ACC112 (cell line): ENCODE results near the gene ENO1.
A peak's percentile ranks its signal among the peaks of the same experiment; 100 is the strongest.

Source experiments
- H2AFZ ChIP-seq: fragments of 200-600 bp; sonication (generic); one replicate; pipeline ENCODE4 v1.6.0; 2017; ENCODE audit warnings: antibody characterized with exemption, low read length; ENCODE audit not compliant: unreplicated experiment
- H3K27ac ChIP-seq: fragments of 200-600 bp; sonication (generic); 2 replicates; pipeline ENCODE4 v1.5.1; 2014; ENCODE audit warnings: low read depth, mild to moderate bottlenecking, antibody characterized with exemption, low read length, moderate library complexity
- H3K27me3 ChIP-seq: fragments of 200-600 bp; sonication (generic); 2 replicates; pipeline ENCODE4 v1.6.1; 2014; ENCODE audit warnings: mild to moderate bottlenecking, antibody characterized with exemption, low read length, moderate library complexity, mixed read lengths; ENCODE audit not compliant: insufficient read depth
- H3K36me3 ChIP-seq: fragments of 200-600 bp; sonication (generic); 2 replicates; pipeline ENCODE4 v1.6.1; 2016; ENCODE audit warnings: mild to moderate bottlenecking, antibody characterized with exemption, low read length, moderate library complexity, mixed read lengths; ENCODE audit not compliant: insufficient read depth
- H3K4me1 ChIP-seq: fragments of 200-600 bp; sonication (generic); one replicate; pipeline ENCODE4 v1.6.1; 2016; ENCODE audit warnings: low read length, mixed read lengths; ENCODE audit not compliant: insufficient read depth, unreplicated experiment, control insufficient read depth
- H3K4me3 ChIP-seq: fragments of 200-600 bp; sonication (generic); 2 replicates; pipeline ENCODE4 v1.5.1; 2014; ENCODE audit warnings: mild to moderate bottlenecking, low read depth, low read length
- H3K79me2 ChIP-seq: fragments of 200-600 bp; sonication (generic); one replicate; pipeline ENCODE4 v1.6.0; 2016; ENCODE audit warnings: low read length; ENCODE audit not compliant: control insufficient read depth, unreplicated experiment, insufficient read depth

Gene ENO1

GRCh38 chr1:8871539-8871935 lies 6.9 kb downstream of the ENO1 start:
- peaks cover 92% of the 10 kb centered on the region for H3K79me2 ChIP-seq
- H3K27me3 ChIP-seq, result no peaks in the 10 kb centered on the region
- peaks cover 59% of the 10 kb centered on the region for H3K4me1 ChIP-seq
- H3K36me3 ChIP-seq, result peaks cover 85% of the 10 kb centered on the region
- H2AFZ ChIP-seq, result no peak overlapping the region
- H3K27ac ChIP-seq, result peak overlapping the region; percentile 74
- H3K4me3 ChIP-seq, result peak overlapping the region; percentile 69

- peak overlapping the region; percentile 69 for H3K4me3 ChIP-seq
- peaks cover 60% of the 10 kb centered on the region for H3K4me1 ChIP-seq
- peaks cover 89% of the 10 kb centered on the region for H3K79me2 ChIP-seq
- H3K36me3 ChIP-seq, result peaks cover 83% of the 10 kb centered on the region
- no peaks in the 10 kb centered on the region for H3K27me3 ChIP-seq
- H3K27ac ChIP-seq, result peak overlapping the region; percentile 74
- no peak overlapping the region for H2AFZ ChIP-seq
Observed at GRCh38 chr1:8870616-8871538, 7.6 kb downstream of the ENO1 start.

- H3K36me3 ChIP-seq, result peaks cover 82% of the 10 kb centered on the region
- peak overlapping the region; percentile 74; the same call in 1 of the 2 replicates for H3K27ac ChIP-seq
- no peak overlapping the region for H2AFZ ChIP-seq
- no peak overlapping the region for H3K4me3 ChIP-seq
- H3K79me2 ChIP-seq, result peaks cover 89% of the 10 kb centered on the region
- peaks cover 63% of the 10 kb centered on the region for H3K4me1 ChIP-seq
- no peaks in the 10 kb centered on the region for H3K27me3 ChIP-seq
Observed at GRCh38 chr1:8870103-8870502, 8.4 kb downstream of the ENO1 start.

GRCh38 chr1:8867878-8868567 lies 10.5 kb downstream of the ENO1 start:
- H3K27ac ChIP-seq, result peak overlapping the region; percentile 12; the same call in 1 of the 2 replicates
- no peak overlapping the region for H3K4me3 ChIP-seq
- no peaks in the 10 kb centered on the region for H3K27me3 ChIP-seq
- H3K36me3 ChIP-seq, result peaks cover 87% of the 10 kb centered on the region
- H2AFZ ChIP-seq, result no peak overlapping the region
- peaks cover 68% of the 10 kb centered on the region for H3K4me1 ChIP-seq
- H3K79me2 ChIP-seq, result peaks cover 89% of the 10 kb centered on the region

- Histone ChIP-seq H3K36me3 (peaks cover 86% of the 10 kb centered on the region), H3K4me1 (peaks cover 68% of the 10 kb centered on the region), H2AFZ (no peak overlapping the region), H3K4me3 (no peak overlapping the region), H3K27ac (peak overlapping the region; percentile 9; the same call in 1 of the 2 replicates), H3K79me2 (peaks cover 78% of the 10 kb centered on the region), H3K27me3 (no peaks in the 10 kb centered on the region)
Observed at GRCh38 chr1:8866792-8867415, 11.6 kb downstream of the ENO1 start.

GRCh38 chr1:8866173-8866791 lies 12.2 kb downstream of the ENO1 start:
- peaks cover 85% of the 10 kb centered on the region for H3K36me3 ChIP-seq
- H3K4me3 ChIP-seq, result no peak overlapping the region
- H3K27ac ChIP-seq, result peak overlapping the region; percentile 9; the same call in 1 of the 2 replicates
- peaks cover 66% of the 10 kb centered on the region for H3K4me1 ChIP-seq
- H2AFZ ChIP-seq, result no peak overlapping the region
- H3K27me3 ChIP-seq, result no peaks in the 10 kb centered on the region
- peaks cover 72% of the 10 kb centered on the region for H3K79me2 ChIP-seq

GRCh38 chr1:8864713-8865344 lies 13.7 kb downstream of the ENO1 start:
- no peak overlapping the region for H2AFZ ChIP-seq
- H3K4me1 ChIP-seq, result peaks cover 63% of the 10 kb centered on the region
- peak overlapping the region; percentile 13; the same call in 1 of the 2 replicates for H3K27ac ChIP-seq
- H3K27me3 ChIP-seq, result no peaks in the 10 kb centered on the region
- H3K4me3 ChIP-seq, result no peak overlapping the region
- H3K79me2 ChIP-seq, result peaks cover 57% of the 10 kb centered on the region
- H3K36me3 ChIP-seq, result peaks cover 85% of the 10 kb centered on the region

- Histone ChIP-seq H3K4me1 (peaks cover 60% of the 10 kb centered on the region), H3K79me2 (peaks cover 47% of the 10 kb centered on the region), H3K36me3 (peaks cover 83% of the 10 kb centered on the region), H3K27ac (peak overlapping the region; percentile 22; the same call in 1 of the 2 replicates), H3K4me3 (no peak overlapping the region), H2AFZ (no peak overlapping the region), H3K27me3 (no peaks in the 10 kb centered on the region)
Observed at GRCh38 chr1:8863794-8864233, 14.7 kb downstream of the ENO1 start.

GRCh38 chr1:8863138-8863537 lies 15.3 kb downstream of the ENO1 start:
- no peaks in the 10 kb centered on the region for H3K27me3 ChIP-seq
- peaks cover 42% of the 10 kb centered on the region for H3K79me2 ChIP-seq
- H3K27ac ChIP-seq, result peak overlapping the region; percentile 22; the same call in 1 of the 2 replicates
- H3K4me3 ChIP-seq, result no peak overlapping the region
- peaks cover 78% of the 10 kb centered on the region for H3K36me3 ChIP-seq
- H3K4me1 ChIP-seq, result peaks cover 65% of the 10 kb centered on the region
- no peak overlapping the region for H2AFZ ChIP-seq
